ENCODE results near the gene FBXO21. TPM values are rescaled to one million over a fixed set of nuclear protein-coding genes. Genes with fewer than 3 reads are reported as not detected.

The FBXO21 gene
- total RNA-seq, 2 experiments from 2014 or later, result 34.4 to 60.8 TPM

- BruUV-seq (replicated peaks), result no TSS peak
- H3K4me1 ChIP-seq (ENCODE audit: insufficient read depth, low read length, poor library complexity, severe bottlenecking), result no peaks in the 10 kb centered on the region
- intact Hi-C loops (cut with micrococcal nuclease; ENCODE audit: unreplicated experiment), result loop anchor here (10.0 kb wide), 1 partner anchor 622 kb away; no protein-coding TSS in a partner anchor
- no peaks in the 10 kb centered on the region for H3K36me3 ChIP-seq (ENCODE audit: insufficient read depth, low read length)
- no peak for TF ChIP-seq EZH2phosphoT487 (IDR thresholded peaks at IDR 0.05; ENCODE audit: borderline replicate concordance, low read depth, low read length)
- TF ChIP-seq, protein P1, sequence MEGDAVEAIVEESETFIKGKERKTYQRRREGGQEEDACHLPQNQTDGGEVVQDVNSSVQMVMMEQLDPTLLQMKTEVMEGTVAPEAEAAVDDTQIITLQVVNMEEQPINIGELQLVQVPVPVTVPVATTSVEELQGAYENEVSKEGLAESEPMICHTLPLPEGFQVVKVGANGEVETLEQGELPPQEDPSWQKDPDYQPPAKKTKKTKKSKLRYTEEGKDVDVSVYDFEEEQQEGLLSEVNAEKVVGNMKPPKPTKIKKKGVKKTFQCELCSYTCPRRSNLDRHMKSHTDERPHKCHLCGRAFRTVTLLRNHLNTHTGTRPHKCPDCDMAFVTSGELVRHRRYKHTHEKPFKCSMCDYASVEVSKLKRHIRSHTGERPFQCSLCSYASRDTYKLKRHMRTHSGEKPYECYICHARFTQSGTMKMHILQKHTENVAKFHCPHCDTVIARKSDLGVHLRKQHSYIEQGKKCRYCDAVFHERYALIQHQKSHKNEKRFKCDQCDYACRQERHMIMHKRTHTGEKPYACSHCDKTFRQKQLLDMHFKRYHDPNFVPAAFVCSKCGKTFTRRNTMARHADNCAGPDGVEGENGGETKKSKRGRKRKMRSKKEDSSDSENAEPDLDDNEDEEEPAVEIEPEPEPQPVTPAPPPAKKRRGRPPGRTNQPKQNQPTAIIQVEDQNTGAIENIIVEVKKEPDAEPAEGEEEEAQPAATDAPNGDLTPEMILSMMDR (conservative IDR thresholded peaks at IDR 0.05; ENCODE audit: low read length), result peak; percentile 94
- H3K4me3 ChIP-seq (ENCODE audit: low read depth, low read length, poor library complexity, severe bottlenecking), result no peak overlapping the region
- H4K20me1 ChIP-seq (ENCODE audit: insufficient read depth, low read length), result no peaks in the 10 kb centered on the region
- peak; percentile 62 for DNase-seq (ENCODE audit: low spot score)
- H3K27ac ChIP-seq (ENCODE audit: low read depth, low read length, poor library complexity, severe bottlenecking), result no peak overlapping the region
- POLR2A ChIA-PET, result no interaction called here
- H2AFZ ChIP-seq (ENCODE audit: low read length), result no peak overlapping the region
- no peaks in the 10 kb centered on the region for H3K9me2 ChIP-seq (ENCODE audit: insufficient read depth, low read length)
- H3K9me3 ChIP-seq (ENCODE audit: low read length), result no peaks in the 10 kb centered on the region
- H3K4me2 ChIP-seq (ENCODE audit: low read length), result no peak overlapping the region
- no peaks in the 10 kb centered on the region for H3K79me2 ChIP-seq (ENCODE audit: insufficient read depth, low read depth, low read length)
- CTCF ChIA-PET (ENCODE audit: unreplicated experiment), result no interaction called here
Observed at GRCh38 chr12:117212563-117213190, 22.4 kb upstream of the FBXO21 start.

DNA sequence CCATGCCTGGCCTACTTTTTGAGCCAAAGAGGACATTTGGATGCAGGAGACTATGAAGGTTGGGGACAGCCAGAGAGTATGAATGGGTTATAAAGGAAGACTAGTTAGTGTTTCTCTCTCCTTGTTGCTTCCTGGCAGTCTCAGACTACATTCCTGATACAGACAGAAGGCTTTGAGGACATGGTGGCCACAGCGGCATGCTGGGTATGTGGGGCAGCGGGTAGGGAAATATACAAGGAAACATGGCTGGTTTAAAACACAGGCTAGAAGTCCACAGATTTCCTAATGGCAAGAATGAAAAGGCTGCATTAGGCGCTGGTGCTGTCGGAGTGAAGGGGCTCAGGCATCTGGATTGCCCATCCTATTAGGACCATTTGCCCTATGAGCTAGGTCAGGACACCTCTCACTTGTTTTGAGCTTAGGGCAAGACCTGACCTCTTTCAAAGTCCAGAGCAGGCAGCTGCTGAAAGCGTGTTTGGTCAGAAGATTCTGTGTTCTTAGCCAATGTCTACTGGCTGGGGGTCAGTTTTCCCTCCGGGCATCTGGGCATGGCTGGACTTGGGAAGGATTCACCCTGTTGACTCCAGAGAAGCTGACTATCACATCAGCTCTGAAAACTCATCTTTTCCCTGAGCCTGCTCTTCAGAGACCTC, 20.1 kb upstream of the FBXO21 start:
- no peaks in the 10 kb centered on the region for H3K36me3 ChIP-seq (ENCODE audit: insufficient read depth, low read length)
- H3K4me2 ChIP-seq (ENCODE audit: low read length), result no peak overlapping the region
- no peaks in the 10 kb centered on the region for H4K20me1 ChIP-seq (ENCODE audit: insufficient read depth, low read length)
- ChIA-PET CTCF (ENCODE audit: unreplicated experiment) (no interaction called here), POLR2A (interaction anchor here (0.6 kb wide), 1 partner anchor 36 kb away, joined by 3 read pairs; no protein-coding TSS in a partner anchor)
- H2AFZ ChIP-seq (ENCODE audit: low read length), result no peak overlapping the region
- H3K27ac ChIP-seq (ENCODE audit: low read depth, low read length, poor library complexity, severe bottlenecking), result no peak overlapping the region
- intact Hi-C loops (cut with micrococcal nuclease; ENCODE audit: unreplicated experiment), result loop anchor here (10.0 kb wide), 1 partner anchor 624 kb away; no protein-coding TSS in a partner anchor
- TF ChIP-seq, protein P1 (conservative IDR thresholded peaks at IDR 0.05; ENCODE audit: low read length), result no peak
- TF ChIP-seq EZH2phosphoT487 (IDR thresholded peaks at IDR 0.05; ENCODE audit: borderline replicate concordance, low read depth, low read length), result no peak
- no peaks in the 10 kb centered on the region for H3K4me1 ChIP-seq (ENCODE audit: insufficient read depth, low read length, poor library complexity, severe bottlenecking)
- H3K4me3 ChIP-seq (ENCODE audit: low read depth, low read length, poor library complexity, severe bottlenecking), result no peak overlapping the region
- no peak for DNase-seq (ENCODE audit: low spot score)
- H3K9me2 ChIP-seq (ENCODE audit: insufficient read depth, low read length), result no peaks in the 10 kb centered on the region
- H3K79me2 ChIP-seq (ENCODE audit: insufficient read depth, low read depth, low read length), result no peaks in the 10 kb centered on the region
- BruUV-seq (replicated peaks), result no TSS peak
- H3K9me3 ChIP-seq (ENCODE audit: low read length), result no peaks in the 10 kb centered on the region

- no peak overlapping the region for H2AFZ ChIP-seq (ENCODE audit: low read length)
- no peak overlapping the region for H3K27ac ChIP-seq (ENCODE audit: low read depth, low read length, poor library complexity, severe bottlenecking)
- intact Hi-C loops (cut with micrococcal nuclease; ENCODE audit: unreplicated experiment), result loop anchor here (10.0 kb wide), 1 partner anchor 625 kb away; no protein-coding TSS in a partner anchor
- TF ChIP-seq EZH2phosphoT487 (IDR thresholded peaks at IDR 0.05; ENCODE audit: borderline replicate concordance, low read depth, low read length), result no peak
- TF ChIP-seq, protein P1 (conservative IDR thresholded peaks at IDR 0.05; ENCODE audit: low read length), result no peak
- H3K36me3 ChIP-seq (ENCODE audit: insufficient read depth, low read length), result no peaks in the 10 kb centered on the region
- no peaks in the 10 kb centered on the region for H4K20me1 ChIP-seq (ENCODE audit: insufficient read depth, low read length)
- BruUV-seq (replicated peaks), result no TSS peak
- H3K9me2 ChIP-seq (ENCODE audit: insufficient read depth, low read length), result no peaks in the 10 kb centered on the region
- no peak overlapping the region for H3K4me2 ChIP-seq (ENCODE audit: low read length)
- ChIA-PET POLR2A (no interaction called here), CTCF (ENCODE audit: unreplicated experiment) (no interaction called here)
- H3K9me3 ChIP-seq (ENCODE audit: low read length), result no peaks in the 10 kb centered on the region
- no peaks in the 10 kb centered on the region for H3K4me1 ChIP-seq (ENCODE audit: insufficient read depth, low read length, poor library complexity, severe bottlenecking)
- H3K4me3 ChIP-seq (ENCODE audit: low read depth, low read length, poor library complexity, severe bottlenecking), result no peak overlapping the region
- H3K79me2 ChIP-seq (ENCODE audit: insufficient read depth, low read depth, low read length), result no peaks in the 10 kb centered on the region
- DNase-seq (ENCODE audit: low spot score), result no peak
Observed at GRCh38 chr12:117209626-117210025, 19.4 kb upstream of the FBXO21 start.

Data from OCI-LY7 (cell line).